HFF-Myc (cell line): ENCODE data around the gene IRS1.

ENCODE experiments used
- DNase-seq: peaks from one replicate; pipeline ENCODE4 v3.0.0-alpha.2; 2011; ENCODE audit warnings: low read depth; ENCODE audit errors: extremely low read depth
- H3K4me3 ChIP-seq: replicated peaks from 2 replicates; pipeline ENCODE4 v1.5.1; 2011; ENCODE audit warnings: low read depth, mild to moderate bottlenecking, control low read depth, low read length
- TF ChIP-seq, protein P1 (sequence below): IDR thresholded peaks from 2 replicates; pipeline ENCODE4 v1.5.1; 2012; ENCODE audit warnings: mild to moderate bottlenecking, low read depth, low read length, control low read depth; ENCODE audit errors: missing control alignments

IRS1 gene

DNA sequence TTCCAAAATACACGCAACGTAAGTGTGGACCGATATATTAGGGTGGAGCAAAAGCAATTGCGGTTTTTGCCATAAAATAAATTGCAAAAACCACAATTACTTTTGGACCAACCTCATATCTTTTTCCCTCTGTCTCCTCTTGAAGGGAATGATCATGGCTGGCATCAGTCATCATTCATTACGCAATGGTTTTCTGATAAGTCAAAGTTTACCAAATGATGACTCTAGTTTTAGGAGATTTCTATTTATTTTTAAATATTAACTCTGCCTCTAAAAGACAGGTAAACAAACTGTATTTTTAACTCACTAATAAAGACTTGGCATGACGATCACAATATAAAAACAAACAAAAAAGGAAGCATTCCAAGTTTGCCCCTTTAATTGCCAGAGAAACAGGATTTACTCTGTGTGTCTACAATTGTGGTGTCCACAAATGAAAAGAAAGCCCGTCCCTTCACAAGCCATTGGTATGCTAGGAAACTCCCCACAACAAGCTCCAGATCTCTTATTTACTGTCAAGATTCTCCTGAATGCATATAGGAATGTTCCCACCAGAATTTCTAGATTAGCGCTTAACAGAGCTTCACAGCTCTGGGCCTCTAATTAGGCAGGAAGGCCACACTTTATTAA lies 61.3 kb downstream of the IRS1 start:
- no peak overlapping the region for H3K4me3 ChIP-seq
- TF ChIP-seq, protein P1, sequence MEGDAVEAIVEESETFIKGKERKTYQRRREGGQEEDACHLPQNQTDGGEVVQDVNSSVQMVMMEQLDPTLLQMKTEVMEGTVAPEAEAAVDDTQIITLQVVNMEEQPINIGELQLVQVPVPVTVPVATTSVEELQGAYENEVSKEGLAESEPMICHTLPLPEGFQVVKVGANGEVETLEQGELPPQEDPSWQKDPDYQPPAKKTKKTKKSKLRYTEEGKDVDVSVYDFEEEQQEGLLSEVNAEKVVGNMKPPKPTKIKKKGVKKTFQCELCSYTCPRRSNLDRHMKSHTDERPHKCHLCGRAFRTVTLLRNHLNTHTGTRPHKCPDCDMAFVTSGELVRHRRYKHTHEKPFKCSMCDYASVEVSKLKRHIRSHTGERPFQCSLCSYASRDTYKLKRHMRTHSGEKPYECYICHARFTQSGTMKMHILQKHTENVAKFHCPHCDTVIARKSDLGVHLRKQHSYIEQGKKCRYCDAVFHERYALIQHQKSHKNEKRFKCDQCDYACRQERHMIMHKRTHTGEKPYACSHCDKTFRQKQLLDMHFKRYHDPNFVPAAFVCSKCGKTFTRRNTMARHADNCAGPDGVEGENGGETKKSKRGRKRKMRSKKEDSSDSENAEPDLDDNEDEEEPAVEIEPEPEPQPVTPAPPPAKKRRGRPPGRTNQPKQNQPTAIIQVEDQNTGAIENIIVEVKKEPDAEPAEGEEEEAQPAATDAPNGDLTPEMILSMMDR, result no peak
- DNase-seq, result no peak

DNA sequence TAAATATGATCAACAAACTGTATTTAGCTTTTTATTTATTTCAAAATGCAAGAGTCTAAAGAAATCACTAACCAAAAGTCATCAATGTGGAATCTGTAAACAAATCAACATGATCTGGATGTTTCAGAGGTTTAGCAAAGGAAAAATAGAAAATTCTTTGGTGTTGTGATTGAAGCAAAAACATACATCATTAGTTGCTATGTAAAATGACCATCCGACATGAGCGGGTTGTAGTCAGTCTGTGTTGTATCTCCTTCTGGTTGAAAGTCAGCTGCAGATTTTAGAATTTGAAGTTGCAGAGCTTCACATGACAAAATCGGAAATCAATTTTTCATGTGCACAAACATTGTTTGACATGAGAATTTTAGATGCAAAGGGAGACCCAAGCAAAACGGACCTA lies 63.2 kb downstream of the IRS1 start:
- TF ChIP-seq, protein P1, result no peak
- H3K4me3 ChIP-seq, result no peak overlapping the region
- no peak for DNase-seq

DNA sequence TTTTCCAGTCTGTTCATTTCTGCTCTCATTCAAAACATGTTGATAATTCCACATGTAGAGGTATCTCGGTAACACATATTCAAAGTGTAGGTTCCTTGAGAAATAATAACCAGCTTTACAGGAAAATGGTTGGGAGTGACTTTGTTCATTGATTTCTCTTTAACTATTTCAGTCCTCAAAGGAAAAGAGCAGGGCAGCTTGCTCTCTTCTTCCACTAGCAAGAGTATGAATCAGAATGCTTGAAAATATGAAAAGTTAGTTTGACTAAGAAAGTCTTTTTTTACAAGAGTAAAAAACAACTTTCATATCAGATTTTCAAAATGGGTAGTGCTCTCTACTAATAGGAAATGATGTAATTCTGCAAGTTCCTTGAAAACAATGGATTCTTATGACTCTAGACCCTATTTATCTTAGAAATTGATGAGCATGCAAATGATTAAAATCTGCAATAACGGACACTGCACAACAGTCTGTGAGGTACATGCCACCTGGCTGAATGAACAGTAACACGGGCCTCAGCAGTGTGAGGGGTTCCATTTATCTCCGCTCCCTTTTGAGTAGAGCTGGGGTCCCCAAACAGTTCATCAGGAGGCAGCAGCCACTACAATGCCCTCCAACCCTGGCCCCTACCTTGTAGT lies 65.6 kb downstream of the IRS1 start:
- DNase-seq, result no peak
- no peak overlapping the region for H3K4me3 ChIP-seq
- TF ChIP-seq, protein P1, result no peak

DNA sequence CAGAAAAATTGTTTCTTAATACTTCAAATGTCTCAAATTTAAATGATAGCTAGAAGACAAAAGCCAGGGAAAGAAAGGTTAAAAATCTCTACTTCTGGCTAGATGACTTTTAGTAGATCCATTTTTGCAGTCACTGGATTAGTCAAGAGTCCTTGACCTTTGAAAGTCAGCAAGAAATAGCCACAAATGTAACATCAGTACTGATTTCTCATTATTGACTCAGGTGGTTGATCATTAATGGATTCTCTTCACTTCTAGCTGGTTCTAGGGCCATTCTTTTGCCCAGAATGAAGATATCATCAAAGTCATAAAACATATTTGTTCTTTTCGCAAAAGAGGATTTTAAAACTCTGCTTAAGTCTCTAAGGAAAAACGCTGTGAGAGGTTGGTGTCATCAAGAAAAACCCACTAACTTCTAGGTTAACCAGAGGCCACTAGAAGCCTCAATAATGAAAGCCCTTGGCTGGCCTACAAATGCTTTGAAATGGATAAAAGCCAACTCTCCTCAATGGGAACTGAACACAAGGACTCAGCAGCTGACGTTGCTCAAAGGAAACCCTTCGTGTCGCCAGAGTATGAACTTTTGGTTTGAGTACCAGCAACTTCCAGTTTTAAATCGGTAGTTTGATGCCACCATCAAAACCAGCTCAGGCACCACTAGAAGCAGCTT lies 66.3 kb downstream of the IRS1 start:
- no peak for DNase-seq
- H3K4me3 ChIP-seq, result no peak overlapping the region
- TF ChIP-seq, protein P1, result no peak

DNA sequence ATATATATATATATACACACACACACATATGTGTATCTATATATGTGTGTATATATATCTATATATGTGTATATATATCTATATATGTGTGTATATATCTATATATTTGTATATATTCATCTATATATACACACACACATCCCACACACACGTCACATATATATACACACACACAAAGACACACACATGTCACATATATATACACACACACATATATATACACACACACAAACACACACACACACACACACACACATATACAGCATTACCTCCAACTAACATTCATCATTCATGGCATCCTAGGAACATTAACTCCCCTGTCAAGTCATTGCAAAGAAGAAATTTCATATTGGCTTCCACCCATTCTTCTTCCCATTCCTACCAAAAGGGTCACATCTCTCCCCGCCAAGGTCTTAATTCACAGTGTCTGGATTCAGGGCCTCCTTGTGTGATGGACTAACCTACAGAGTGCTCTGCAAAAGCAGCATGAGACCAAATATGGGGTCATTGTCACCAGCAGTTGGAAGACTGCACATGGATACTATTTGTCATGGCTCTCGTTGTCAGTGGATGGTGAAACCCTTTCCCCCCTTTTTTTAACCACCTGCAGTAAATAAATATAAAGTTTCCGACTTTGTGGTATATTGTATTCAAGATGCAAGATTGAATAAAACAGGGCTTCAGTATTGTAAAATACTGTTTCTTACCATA lies 67.0 kb downstream of the IRS1 start:
- no peak for DNase-seq
- H3K4me3 ChIP-seq, result no peak overlapping the region
- TF ChIP-seq, protein P1, result no peak

DNA sequence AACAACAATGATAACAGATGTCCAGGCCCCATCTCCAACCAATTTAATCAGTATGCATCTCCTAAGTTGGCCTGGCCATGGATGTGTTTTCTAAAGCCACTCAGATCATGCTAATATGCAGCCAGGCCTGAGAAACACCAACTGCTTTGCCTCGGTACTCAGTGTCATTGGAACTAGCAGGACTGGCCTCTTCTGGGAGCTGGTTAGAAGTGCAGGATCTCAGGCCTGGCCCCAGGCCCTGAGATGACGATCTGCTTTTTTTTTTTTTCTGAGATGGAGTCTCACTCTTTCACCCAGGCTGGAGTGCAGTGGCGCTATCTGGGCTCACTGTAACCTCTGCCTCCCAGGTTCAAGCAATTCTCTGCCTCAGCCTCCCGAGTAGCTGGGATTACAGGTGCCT lies 69.1 kb downstream of the IRS1 start:
- no peak overlapping the region for H3K4me3 ChIP-seq
- TF ChIP-seq, protein P1, result no peak
- DNase-seq, result no peak
